CD4-positive, alpha-beta T cell treated with Interleukin-15 for 1 hour (primary cell): ENCODE results near the gene SDK1.
"Not testable (repeated sequence)": the region's sequence is repeated elsewhere in the genome, so short reads cannot be mapped to it uniquely, and the experiment has no call there.

Experiments
- DNase-seq: peaks from one replicate; pipeline ENCODE4 v3.0.0-alpha.2; 2020

The SDK1 gene

DNA sequence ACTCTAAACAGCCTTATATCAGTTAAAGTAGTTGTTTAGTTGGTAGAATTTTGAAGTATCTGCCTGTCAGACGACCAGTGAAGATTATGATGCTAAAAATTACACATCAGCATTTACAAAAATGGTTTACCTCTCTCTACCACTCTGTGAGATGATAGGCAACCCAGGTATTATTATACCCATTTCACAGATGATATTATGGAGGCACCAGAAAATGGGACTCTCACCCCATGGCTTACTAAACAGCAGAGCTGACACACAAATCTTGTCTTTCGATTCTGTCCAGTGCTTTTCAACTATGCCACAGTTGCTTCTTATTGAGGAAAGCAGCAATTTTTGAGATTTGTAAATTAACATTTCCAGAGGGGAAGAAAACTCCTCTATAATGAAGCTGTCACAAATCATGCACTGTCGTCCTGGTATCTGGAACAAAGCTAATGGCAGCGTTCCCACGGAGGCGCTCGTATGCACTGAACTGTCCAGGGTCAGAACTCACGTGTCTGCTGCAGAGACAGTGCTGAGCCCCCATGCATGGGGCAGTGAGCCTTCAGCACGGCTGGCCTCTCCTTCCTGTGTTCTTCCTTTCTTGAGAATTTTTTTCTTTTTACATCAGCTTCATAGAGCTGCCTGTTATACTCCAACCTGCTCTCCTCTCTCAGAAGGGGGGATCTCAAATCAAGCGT, 381.1 kb downstream of the SDK1 start:
- no peak for DNase-seq

GRCh38 chr7:3683546-3684539, 382.8 kb downstream of the SDK1 start:
- DNase-seq = no peak

DNA sequence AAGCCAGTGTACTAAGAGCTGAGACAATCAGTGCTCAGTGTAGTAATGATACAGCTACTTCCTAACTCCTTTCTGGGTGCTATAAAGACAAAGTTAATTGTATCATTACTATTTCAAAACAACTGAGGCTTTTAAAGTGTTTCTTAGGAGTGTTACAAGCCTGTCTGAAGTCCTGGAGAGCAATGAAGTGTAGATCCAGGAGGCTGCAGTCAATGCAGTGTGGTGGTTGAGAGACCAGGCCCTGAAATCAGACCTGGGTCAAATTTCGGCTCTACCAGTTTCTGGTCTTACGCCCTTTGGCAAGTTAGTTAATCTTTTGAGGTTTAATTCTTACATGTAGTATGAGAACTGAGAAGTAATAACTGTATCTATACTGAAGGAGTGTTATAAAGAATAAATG, 387.0 kb downstream of the SDK1 start:
- no peak for DNase-seq

DNA sequence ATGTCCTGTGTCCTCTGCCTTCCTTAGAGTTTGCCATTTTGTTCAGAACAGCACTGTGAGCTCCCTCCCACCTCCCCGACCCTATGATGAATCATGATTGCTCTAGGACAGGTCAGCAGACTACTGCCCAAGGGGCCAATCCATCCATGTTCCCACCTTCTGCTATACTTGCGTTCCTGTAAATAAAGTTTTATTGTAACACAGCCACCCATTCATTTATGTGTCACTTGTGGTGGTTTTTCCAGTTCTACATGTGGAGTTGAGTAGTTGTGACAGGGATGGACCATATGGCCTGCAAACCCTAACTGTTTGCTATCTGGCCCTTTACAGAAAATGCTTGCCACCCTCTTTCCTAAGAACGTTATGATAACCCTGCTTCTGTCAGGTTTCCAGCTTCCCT, 387.8 kb downstream of the SDK1 start:
- no peak for DNase-seq

DNA sequence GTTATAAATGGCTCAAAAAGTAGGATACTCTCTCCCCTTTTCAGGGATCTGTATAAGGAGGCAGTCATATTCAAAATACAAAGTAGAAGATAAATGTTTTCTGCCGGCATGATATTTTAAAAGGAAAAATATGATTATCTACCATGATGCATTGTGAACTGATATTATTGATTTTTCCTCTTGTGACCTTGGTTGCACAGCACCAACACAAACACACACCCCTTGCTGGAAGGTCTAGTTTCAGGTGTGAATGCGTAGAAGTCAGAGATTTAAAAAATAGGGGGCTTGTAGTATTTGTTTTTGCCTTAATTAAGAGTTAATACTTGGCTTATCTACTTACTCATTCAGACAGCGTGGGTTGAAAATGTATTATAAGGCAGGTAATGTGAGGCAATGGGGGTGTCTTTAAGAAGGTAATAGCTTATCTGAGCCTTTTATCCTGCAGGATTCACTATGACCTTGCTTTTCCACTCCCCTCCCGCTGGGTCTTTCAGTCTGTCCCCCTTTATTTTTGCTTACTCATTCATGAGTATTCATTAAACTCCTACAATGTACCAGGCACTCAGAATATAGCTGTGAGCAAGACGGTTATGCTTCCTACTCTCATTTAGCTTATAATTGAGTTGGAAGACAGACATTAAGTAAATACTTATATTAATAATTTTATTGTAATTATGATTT, 390.6 kb downstream of the SDK1 start:
- no peak for DNase-seq

DNA sequence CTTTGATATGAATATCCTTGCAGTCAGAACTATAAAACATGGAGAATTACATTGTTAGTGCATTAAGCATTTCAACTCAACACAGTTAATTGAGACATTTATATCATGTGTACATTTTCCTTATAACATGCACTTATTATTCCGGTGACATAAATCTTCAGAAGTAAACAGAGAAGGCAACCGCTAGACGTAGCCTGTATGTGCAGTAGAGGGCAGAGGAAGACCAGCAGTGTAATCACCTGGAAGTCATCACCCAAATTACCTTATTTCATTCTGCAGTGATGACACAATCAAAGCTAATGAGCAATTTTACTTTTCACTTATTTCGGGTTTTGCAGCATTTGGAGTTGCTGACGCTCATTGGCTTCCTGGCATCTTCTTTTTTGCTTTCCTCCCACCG, 394.6 kb downstream of the SDK1 start:
- DNase-seq = no peak

GRCh38 chr7:3696113-3696512, 395.1 kb downstream of the SDK1 start:
- no peak for DNase-seq

- DNase-seq = no peak
These were observed 396.4 kb downstream of the SDK1 start for GRCh38 chr7:3697472-3697871.

- DNase-seq = no peak
These were observed 404.2 kb downstream of the SDK1 start for GRCh38 chr7:3705258-3705657.

DNA sequence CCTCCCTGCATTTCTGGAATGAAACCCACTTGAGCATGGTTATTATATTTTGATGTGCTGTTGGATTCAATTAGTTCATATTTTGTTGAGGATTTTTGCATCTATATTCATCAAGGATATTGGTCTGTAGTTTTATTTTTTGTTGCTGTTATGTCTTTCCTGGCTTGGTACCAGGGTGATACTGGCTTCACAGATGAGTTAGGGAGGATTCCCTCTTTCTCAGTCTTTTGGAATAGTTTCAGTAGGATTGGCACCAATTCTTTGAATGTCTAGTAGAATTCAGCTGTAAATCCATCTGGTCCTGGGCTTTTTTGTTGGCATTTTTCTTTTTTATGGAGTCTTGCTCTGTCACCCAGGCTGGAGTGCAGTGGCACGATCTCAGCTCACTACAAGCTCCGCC, 405.0 kb downstream of the SDK1 start:
- not testable (repeated sequence) for DNase-seq

- no peak for DNase-seq
These were observed 409.1 kb downstream of the SDK1 start for GRCh38 chr7:3710122-3710521.

- no peak for DNase-seq
These were observed 409.5 kb downstream of the SDK1 start for GRCh38 chr7:3710531-3710930.

DNA sequence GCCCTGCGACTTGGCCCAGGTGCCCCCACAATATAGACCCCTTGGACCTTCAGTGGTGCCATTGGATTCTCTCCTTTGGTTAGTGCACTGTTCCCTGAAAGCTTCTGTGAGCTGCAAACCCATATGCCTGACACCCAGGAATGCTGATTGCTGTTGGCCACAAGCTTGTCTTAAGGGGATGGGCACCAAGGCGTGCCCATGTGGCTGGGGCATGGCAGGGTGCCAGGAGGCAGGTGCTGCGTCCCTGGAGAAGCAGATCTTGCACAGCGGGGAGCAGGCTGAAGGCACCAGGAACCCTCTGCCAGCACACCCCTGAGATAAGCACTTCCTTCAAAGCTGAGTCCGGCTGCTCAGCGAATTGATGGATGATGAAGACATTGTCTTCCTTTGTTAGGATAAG, 411.8 kb downstream of the SDK1 start:
- DNase-seq = no peak

DNA sequence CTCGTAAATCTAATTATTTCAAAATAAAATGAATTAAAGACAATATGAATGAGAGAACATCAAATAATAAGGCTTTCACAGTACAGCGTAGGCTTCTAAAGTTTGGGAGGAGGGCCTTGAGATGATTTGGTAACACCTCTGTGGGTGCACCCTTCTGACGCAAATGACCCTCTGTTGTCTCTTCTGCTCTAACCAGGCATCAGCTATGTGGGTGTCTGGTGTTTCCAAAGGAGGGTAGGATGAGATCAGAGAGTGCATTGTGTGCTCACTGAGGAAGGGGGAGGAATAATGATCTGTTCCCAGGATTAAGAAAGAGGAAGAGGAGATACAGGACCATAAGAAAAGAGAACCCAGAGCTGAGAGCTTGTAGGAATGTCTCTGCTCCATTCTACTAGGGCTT, 420.4 kb downstream of the SDK1 start:
- no peak for DNase-seq

- no peak for DNase-seq
These were observed 421.4 kb downstream of the SDK1 start for GRCh38 chr7:3722396-3722922.

DNA sequence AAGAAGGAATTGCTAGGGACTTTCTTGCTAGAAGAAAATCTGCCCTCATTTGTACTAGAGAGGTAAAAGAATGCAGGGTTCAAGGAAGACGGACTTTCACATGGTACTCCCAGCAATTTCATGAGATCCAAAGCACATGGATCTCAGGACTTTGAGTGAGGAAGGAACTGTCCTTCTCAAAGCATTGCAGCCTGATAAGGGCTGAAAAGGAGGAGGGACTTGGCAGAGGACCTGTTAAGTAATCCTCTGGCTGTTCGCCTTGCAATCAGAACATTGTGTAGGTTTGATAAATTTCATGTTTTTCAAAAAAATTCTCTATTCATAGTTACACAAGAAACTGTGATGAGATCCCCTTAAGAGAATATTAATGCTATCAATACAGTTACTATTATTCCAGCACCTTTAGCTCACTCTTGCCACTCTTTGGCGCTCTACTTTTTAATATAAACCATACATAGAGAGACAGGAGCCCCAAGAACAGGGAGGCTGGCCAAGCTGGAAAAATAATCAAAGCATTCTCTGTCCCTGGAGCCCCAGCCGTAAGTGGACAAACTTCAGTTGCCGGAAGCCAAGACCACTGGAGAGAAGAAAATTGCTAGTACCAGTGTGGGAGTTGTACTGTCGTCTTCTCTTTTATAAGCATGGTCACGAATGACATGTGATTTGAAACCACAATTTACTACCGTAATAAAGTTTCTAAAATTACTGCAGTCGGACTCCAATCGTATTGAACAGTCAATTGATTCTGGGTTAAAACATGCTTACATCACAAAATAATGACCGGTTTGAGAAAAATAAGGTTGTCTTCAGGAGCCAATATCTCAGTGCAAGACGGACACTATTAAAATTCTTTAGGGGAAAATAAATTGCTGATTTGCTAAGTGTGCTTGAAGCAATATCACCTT, 424.4 kb downstream of the SDK1 start:
- no peak for DNase-seq

DNA sequence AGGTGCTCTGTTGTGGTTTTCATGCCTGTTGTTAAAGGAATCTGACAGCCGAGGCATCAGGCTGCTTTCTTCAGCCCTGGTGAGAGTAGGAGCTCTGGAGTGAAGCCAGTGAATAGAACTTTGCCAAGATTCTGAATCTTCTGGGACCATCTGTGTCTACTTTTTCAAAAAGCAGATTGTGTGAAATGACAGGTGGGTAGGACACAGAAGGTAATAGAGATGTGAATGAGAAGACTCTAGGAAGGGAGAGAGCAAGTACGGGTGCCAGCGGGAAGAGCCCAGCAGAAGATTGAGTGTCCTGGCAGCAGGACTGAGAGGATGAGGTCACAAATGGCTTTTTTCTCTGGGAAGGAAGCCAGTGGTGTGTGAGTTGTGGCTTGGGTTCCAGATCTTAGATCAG, 429.2 kb downstream of the SDK1 start:
- no peak for DNase-seq

GRCh38 chr7:3732395-3733005, 431.4 kb downstream of the SDK1 start:
- DNase-seq = no peak

- DNase-seq = no peak
These were observed 432.6 kb downstream of the SDK1 start for GRCh38 chr7:3733541-3734140.

GRCh38 chr7:3738964-3739363, 437.9 kb downstream of the SDK1 start:
- no peak for DNase-seq

GRCh38 chr7:3739983-3740382, 438.9 kb downstream of the SDK1 start:
- DNase-seq = no peak
